Vagina (tissue), 2 donors: ENCODE results near the gene MACF1.

Experiments used
- POLR2A ChIP-seq, 2 donors: fragments of 450-650 bp; IDR thresholded peaks; one replicate each; pipeline ENCODE4 v1.6.1; 2017; ENCODE audit warnings: antibody characterized with exemption in 2 of 2, mild to moderate bottlenecking in 2 of 2, moderate library complexity in 2 of 2
- TF ChIP-seq, protein P1 (sequence below), 3 experiments: fragments of 450-650 bp in 2 of 3; fragments of 200-600 bp in 1 of 3; sonication (generic) in 1 of 3; IDR thresholded peaks; one replicate each; pipeline ENCODE4 v1.5.1; 2017 to 2019; ENCODE audit warnings: antibody characterized with exemption in 3 of 3, mild to moderate bottlenecking in 2 of 3, moderate library complexity in 2 of 3

DNA sequence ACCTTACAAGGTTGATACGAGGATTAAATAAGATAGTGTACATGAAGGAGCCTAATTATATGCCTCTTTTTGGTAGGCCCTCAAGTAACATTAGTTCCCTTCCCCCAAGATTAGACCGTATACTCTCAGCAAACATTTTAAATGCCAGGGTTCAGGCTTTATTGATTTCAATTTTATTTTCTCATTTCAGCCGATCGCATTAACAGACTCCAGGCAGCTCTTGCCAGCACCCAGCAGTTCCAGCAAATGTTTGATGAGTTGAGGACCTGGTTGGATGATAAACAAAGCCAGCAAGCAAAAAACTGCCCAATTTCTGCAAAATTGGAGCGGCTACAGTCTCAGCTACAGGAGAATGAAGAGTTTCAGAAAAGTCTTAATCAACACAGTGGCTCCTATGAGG is 182.5 kb downstream of the MACF1 start:
- TF ChIP-seq POLR2A (IDR thresholded peaks at IDR 0.05) = no peak
- TF ChIP-seq, protein P1, sequence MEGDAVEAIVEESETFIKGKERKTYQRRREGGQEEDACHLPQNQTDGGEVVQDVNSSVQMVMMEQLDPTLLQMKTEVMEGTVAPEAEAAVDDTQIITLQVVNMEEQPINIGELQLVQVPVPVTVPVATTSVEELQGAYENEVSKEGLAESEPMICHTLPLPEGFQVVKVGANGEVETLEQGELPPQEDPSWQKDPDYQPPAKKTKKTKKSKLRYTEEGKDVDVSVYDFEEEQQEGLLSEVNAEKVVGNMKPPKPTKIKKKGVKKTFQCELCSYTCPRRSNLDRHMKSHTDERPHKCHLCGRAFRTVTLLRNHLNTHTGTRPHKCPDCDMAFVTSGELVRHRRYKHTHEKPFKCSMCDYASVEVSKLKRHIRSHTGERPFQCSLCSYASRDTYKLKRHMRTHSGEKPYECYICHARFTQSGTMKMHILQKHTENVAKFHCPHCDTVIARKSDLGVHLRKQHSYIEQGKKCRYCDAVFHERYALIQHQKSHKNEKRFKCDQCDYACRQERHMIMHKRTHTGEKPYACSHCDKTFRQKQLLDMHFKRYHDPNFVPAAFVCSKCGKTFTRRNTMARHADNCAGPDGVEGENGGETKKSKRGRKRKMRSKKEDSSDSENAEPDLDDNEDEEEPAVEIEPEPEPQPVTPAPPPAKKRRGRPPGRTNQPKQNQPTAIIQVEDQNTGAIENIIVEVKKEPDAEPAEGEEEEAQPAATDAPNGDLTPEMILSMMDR (IDR thresholded peaks at IDR 0.05) = no peak
